Rectal smooth muscle tissue (tissue), 1 donor: ENCODE results near the gene FLAD1.

ENCODE experiments used
- H3K27ac ChIP-seq: one replicate; pipeline ENCODE4 v1.7.0; 2013; ENCODE audit warnings: low read depth, low read length, inconsistent platforms
- H3K27me3 ChIP-seq: one replicate; pipeline ENCODE4 v1.7.0; 2013; ENCODE audit warnings: low read length; ENCODE audit not compliant: control insufficient read depth, insufficient read depth
- H3K36me3 ChIP-seq: one replicate; pipeline ENCODE4 v1.7.0; 2013; ENCODE audit warnings: low read length; ENCODE audit not compliant: control insufficient read depth, insufficient read depth
- H3K4me1 ChIP-seq: one replicate; pipeline ENCODE4 v1.7.0; 2013; ENCODE audit warnings: low read length; ENCODE audit not compliant: control insufficient read depth, insufficient read depth
- H3K4me3 ChIP-seq: one replicate; pipeline ENCODE4 v1.7.0; 2013; ENCODE audit warnings: low read length
- H3K9ac ChIP-seq: one replicate; pipeline ENCODE4 v1.7.0; 2013; ENCODE audit warnings: low read length

Gene FLAD1

GRCh38 chr1:155038602-155039307 is 55.6 kb downstream of the FLAD1 start:
- no peaks in the 10 kb centered on the region for H3K27me3 ChIP-seq
- no peak overlapping the region for H3K9ac ChIP-seq
- H3K4me1 ChIP-seq = no peaks in the 10 kb centered on the region
- H3K4me3 ChIP-seq = no peak overlapping the region
- no peak overlapping the region for H3K27ac ChIP-seq
- H3K36me3 ChIP-seq = no peaks in the 10 kb centered on the region

GRCh38 chr1:155039308-155039669 is 56.1 kb downstream of the FLAD1 start:
- H3K27me3 ChIP-seq = no peaks in the 10 kb centered on the region
- no peaks in the 10 kb centered on the region for H3K36me3 ChIP-seq
- no peak overlapping the region for H3K9ac ChIP-seq
- H3K4me3 ChIP-seq = no peak overlapping the region
- no peaks in the 10 kb centered on the region for H3K4me1 ChIP-seq
- H3K27ac ChIP-seq = no peak overlapping the region

- H3K4me1 ChIP-seq = no peaks in the 10 kb centered on the region
- H3K27ac ChIP-seq = no peak overlapping the region
- no peaks in the 10 kb centered on the region for H3K27me3 ChIP-seq
- H3K9ac ChIP-seq = no peak overlapping the region
- H3K36me3 ChIP-seq = no peaks in the 10 kb centered on the region
- no peak overlapping the region for H3K4me3 ChIP-seq
Observed at GRCh38 chr1:155040358-155041093, 57.4 kb downstream of the FLAD1 start.
